ENCODE data around the gene GTPBP1. TPM values are rescaled to one million over a fixed set of nuclear protein-coding genes. Genes with fewer than 3 reads are reported as not detected.

The GTPBP1 gene
- total and polyA plus RNA-seq, 2 donors (not counting 3 experiments of a cell fraction or from before 2014, with no cell fraction given) = 29.8 to 50.3 TPM

GRCh38 chr22:38719196-38719595 is 13.5 kb downstream of the GTPBP1 start:
- ChIA-PET CTCF (interaction anchor here (1.0 to 1.5 kb wide), 3 partner anchors 9 to 50 kb away, joined by 3 to 10 read pairs (median 4); partner anchors contain the start of gene TOMM22), POLR2A (no interaction called here)
- no TSS peak for BruUV-seq (replicated peaks)
- intact Hi-C loops (cut with micrococcal nuclease) = no loop called here
- Histone ChIP-seq H3K4me2 (ENCODE audit: insufficient read depth, low read length) (no peak overlapping the region), H3K4me1 (ENCODE audit: control insufficient read depth, extremely low read depth, insufficient read depth, low read length) (peaks cover 10% of the 10 kb centered on the region), H3K27ac (ENCODE audit: insufficient read depth, low read depth, low read length) (no peak overlapping the region), H3K4me3 (replicated peaks in 1 of 3; ENCODE audit: insufficient read depth in 1 of 3, low read depth in 1 of 3, low read length in 3 of 3) (no peak overlapping the region), H3K27me3 (ENCODE audit: control insufficient read depth in 2 of 2, insufficient read depth in 2 of 2, low read length in 2 of 2) (no peaks in the 10 kb centered on the region), H4K20me1 (replicated peaks; ENCODE audit: control insufficient read depth, extremely low read depth, insufficient read depth, low read length) (no peaks in the 10 kb centered on the region), H2AFZ (ENCODE audit: low read depth, low read length) (no peak overlapping the region), H3K79me2 (ENCODE audit: control insufficient read depth, insufficient read depth, low read length) (peaks cover 16% of the 10 kb centered on the region), H3K9me1 (replicated peaks; ENCODE audit: control insufficient read depth, extremely low read depth, insufficient read depth, low read length) (no peaks in the 10 kb centered on the region), H3K36me3 (ENCODE audit: control insufficient read depth in 2 of 2, extremely low read depth in 1 of 2, insufficient read depth in 2 of 2, low read length in 2 of 2) (peaks cover 0 to 21% of the 10 kb centered on the region in 2 experiments), H3K9me3 (replicated peaks; ENCODE audit: control insufficient read depth, insufficient read depth, low read length) (no peaks in the 10 kb centered on the region), H3K9ac (replicated peaks; ENCODE audit: extremely low read depth, insufficient read depth, low read length) (no peak overlapping the region)
- TF ChIP-seq POLR2AphosphoS5 (IDR thresholded peaks at IDR 0.05; ENCODE audit: insufficient read depth, low read depth, low read length) = no peak
- TF ChIP-seq FOS (IDR thresholded peaks at IDR 0.05; ENCODE audit: borderline replicate concordance, insufficient read depth, low read length) = no peak
- no peak for TF ChIP-seq MYC (IDR thresholded peaks at IDR 0.05; ENCODE audit: low read depth, low read length)
- no peak for TF ChIP-seq GATA2 (IDR thresholded peaks at IDR 0.05; ENCODE audit: insufficient read depth, insufficient read length, low read depth, low read length)
- no peak for TF ChIP-seq CTCF (IDR thresholded peaks at IDR 0.05; ENCODE audit: extremely low read depth in 1 of 2, insufficient read depth in 1 of 2, low read depth in 1 of 2, low read length in 2 of 2)
- no peak for TF ChIP-seq JUN (IDR thresholded peaks at IDR 0.05; ENCODE audit: borderline replicate concordance, insufficient read depth, insufficient read length, low read depth)
- FAIRE-seq = no peak
- no peak for DNase-seq (ENCODE audit: low read depth, low spot score)
- dilution Hi-C loops (cut with MboI; ENCODE audit: extremely low pct_ligation_motif_present, low sequenced_read_pairs) = no loop called here
